Muscle layer of duodenum (tissue), 2 donors: Measurements from ENCODE around the gene BUB1B.

Source experiments
- H3K27ac ChIP-seq: one replicate; pipeline ENCODE4 v1.7.0; 2013; ENCODE audit warnings: mild to moderate bottlenecking, low read length
- H3K27me3 ChIP-seq: one replicate; pipeline ENCODE4 v1.7.0; 2013; ENCODE audit warnings: low read depth, mild to moderate bottlenecking, control low read depth, low read length
- H3K36me3 ChIP-seq, 2 donors: one replicate each; pipeline ENCODE4 v1.7.0; 2013; ENCODE audit warnings: low read length in 2 of 2, control low read depth in 1 of 2, mild to moderate bottlenecking in 1 of 2; ENCODE audit not compliant: insufficient read depth in 2 of 2, control insufficient read depth in 1 of 2
- H3K4me1 ChIP-seq, 2 donors: one replicate each; pipeline ENCODE4 v1.7.0; 2013; ENCODE audit warnings: low read length in 2 of 2, mild to moderate bottlenecking in 2 of 2, control low read depth in 1 of 2, moderate library complexity in 1 of 2; ENCODE audit not compliant: insufficient read depth in 2 of 2, control insufficient read depth in 1 of 2
- H3K4me3 ChIP-seq, 2 donors: one replicate each; pipeline ENCODE4 v1.7.0; 2013; ENCODE audit warnings: low read length in 2 of 2, low read depth in 1 of 2, mild to moderate bottlenecking in 1 of 2
- H3K9me3 ChIP-seq, 2 donors: one replicate each; pipeline ENCODE4 v1.7.0; 2013; ENCODE audit warnings: low read length in 2 of 2, control low read depth in 1 of 2, mild to moderate bottlenecking in 1 of 2; ENCODE audit not compliant: control insufficient read depth in 1 of 2
- donor health status: healthy.

BUB1B gene

DNA sequence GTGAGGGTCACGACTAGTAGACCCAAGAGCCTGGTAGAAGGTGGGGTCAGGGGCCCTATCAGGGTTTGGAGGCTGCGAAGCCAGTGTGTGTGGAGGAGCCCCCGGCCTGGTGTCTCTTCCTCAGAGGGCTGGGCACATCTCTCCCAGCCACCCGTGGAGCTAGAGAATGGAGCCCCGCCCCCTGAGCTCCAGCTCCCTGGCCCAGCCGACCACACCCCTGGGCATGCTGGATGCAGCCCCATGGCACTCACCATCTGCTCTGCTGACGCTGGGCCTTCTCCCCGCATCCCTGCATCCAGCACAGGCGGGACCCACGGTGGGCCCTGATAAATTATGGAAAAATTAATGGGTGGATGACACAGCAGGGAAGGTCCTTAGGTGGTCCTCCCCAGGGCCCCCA lies 104.5 kb downstream of the BUB1B start:
- no peaks in the 10 kb centered on the region for H3K4me1 ChIP-seq

DNA sequence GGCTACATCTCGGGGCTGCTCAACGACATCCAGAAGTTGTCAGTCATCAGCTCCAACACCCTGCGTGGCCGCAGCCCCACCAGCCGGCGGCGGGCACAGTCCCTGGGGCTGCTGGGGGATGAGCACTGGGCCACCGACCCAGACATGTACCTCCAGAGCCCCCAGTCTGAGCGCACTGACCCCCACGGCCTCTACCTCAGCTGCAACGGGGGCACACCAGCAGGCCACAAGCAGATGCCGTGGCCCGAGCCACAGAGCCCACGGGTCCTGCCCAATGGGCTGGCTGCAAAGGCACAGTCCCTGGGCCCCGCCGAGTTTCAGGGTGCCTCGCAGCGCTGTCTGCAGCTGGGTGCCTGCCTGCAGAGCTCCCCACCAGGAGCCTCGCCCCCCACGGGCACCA lies 105.0 kb downstream of the BUB1B start:
- no peaks in the 10 kb centered on the region for H3K27me3 ChIP-seq
- H3K27ac ChIP-seq: no peak overlapping the region
- no peak overlapping the region for H3K4me3 ChIP-seq
- no peaks in the 10 kb centered on the region for H3K4me1 ChIP-seq
- H3K36me3 ChIP-seq: no peaks in the 10 kb centered on the region
- no peaks in the 10 kb centered on the region for H3K9me3 ChIP-seq

More for the DNA sequence above, 104.5 kb downstream of the BUB1B start:
- Histone ChIP-seq H3K9me3 (no peaks in the 10 kb centered on the region), H3K36me3 (no peaks in the 10 kb centered on the region), H3K27me3 (no peaks in the 10 kb centered on the region), H3K4me3 (no peak overlapping the region), H3K27ac (no peak overlapping the region)

DNA sequence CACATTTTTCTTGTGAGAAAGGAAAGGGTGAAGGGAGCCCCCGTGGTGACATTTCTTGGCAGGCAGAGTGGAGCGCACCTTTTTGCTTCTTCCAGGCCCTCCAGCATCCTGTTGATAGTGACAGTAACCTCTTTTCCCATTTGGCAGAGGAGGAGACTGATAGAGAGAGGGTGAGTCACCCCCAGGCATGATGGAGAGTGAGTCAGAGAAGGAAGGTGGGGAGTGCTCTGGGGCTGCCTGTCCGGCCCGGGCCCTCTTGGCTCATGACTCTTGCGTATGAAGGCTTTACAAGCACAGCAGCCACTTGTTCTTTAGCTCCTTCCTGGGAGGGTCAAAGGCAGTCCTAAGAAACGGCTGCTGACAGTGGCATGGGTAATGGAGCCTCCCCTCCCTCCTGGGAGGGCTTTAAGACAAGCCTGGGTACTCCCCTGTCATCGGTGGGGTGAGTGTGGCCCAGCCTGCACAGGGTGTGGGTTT lies 106.0 kb downstream of the BUB1B start:
- no peaks in the 10 kb centered on the region for H3K9me3 ChIP-seq
- H3K4me3 ChIP-seq: no peak overlapping the region
- no peaks in the 10 kb centered on the region for H3K4me1 ChIP-seq
- no peak overlapping the region for H3K27ac ChIP-seq
- H3K36me3 ChIP-seq: no peaks in the 10 kb centered on the region
- H3K27me3 ChIP-seq: no peaks in the 10 kb centered on the region

GRCh38 chr15:40267670-40268069 lies 106.8 kb downstream of the BUB1B start:
- H3K36me3 ChIP-seq: no peaks in the 10 kb centered on the region
- no peaks in the 10 kb centered on the region for H3K4me1 ChIP-seq
- no peak overlapping the region for H3K4me3 ChIP-seq
- H3K9me3 ChIP-seq: no peaks in the 10 kb centered on the region
- H3K27me3 ChIP-seq: no peaks in the 10 kb centered on the region
- no peak overlapping the region for H3K27ac ChIP-seq

DNA sequence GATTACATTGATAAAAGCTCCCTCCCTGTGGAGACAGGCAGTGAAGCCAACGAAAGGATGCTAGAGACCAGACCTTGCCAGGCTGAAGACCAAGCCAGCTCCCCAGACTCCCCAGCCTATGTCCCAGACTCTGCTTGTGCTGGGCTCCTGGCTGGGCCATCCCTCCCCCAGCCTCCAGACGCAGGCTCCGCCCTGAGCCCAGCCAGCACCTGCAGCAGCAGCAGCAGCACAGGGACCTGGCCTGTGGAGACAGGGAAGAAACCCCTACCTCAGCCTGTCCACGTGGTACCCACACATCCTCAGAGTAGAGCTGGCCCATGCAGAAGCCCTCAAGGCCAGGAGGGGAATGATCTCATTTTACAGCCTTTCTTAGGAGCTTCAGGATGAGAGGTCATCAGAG lies 108.7 kb downstream of the BUB1B start:
- Histone ChIP-seq H3K9me3 (no peaks in the 10 kb centered on the region), H3K4me1 (no peaks in the 10 kb centered on the region), H3K4me3 (no peak overlapping the region), H3K36me3 (no peaks in the 10 kb centered on the region), H3K27me3 (no peaks in the 10 kb centered on the region), H3K27ac (no peak overlapping the region)

- Histone ChIP-seq H3K27ac (no peak overlapping the region), H3K36me3 (no peaks in the 10 kb centered on the region), H3K27me3 (no peaks in the 10 kb centered on the region), H3K4me1 (no peaks in the 10 kb centered on the region), H3K4me3 (no peak overlapping the region), H3K9me3 (no peaks in the 10 kb centered on the region)
These were observed 109.6 kb downstream of the BUB1B start for GRCh38 chr15:40270246-40270995.
